Epithelial cell of prostate (primary cell): ENCODE measurements around the gene ICA1L.

ENCODE experiments used
- DNase-seq: peaks from one replicate; pipeline ENCODE4 v3.0.0-alpha.2; 2011; ENCODE audit warnings: low read depth, low spot score
- H3K27ac ChIP-seq: fragments of 450-650 bp; 2 replicates; pipeline ENCODE4 v1.5.1; 2017; ENCODE audit warnings: mild to moderate bottlenecking

ICA1L gene

DNA sequence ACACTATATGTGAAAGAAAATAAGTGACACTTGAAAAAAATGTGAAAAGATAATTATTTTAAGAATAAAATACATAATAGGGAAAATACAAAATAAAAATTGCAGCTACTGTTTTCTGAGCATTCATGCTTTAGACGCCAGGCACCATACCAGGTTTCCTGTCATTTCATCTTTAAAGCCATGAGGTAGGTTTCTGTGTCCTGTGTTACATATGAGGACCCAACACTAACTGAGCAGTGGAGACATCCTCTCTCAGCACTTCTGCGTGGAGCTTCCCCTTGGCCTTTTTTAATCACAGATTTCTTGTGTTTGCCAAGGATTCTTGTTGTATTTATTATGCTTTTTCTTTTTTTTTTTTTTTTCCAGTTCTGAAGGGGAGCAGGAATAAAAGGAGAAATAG is 119.5 kb downstream of the ICA1L start:
- no peak for DNase-seq

GRCh38 chr2:202750763-202751427 is 120.7 kb downstream of the ICA1L start:
- DNase-seq: no peak
- peak overlapping the region; percentile 47 for H3K27ac ChIP-seq

More for the DNA sequence above, 119.5 kb downstream of the ICA1L start:
- no peak overlapping the region for H3K27ac ChIP-seq

DNA sequence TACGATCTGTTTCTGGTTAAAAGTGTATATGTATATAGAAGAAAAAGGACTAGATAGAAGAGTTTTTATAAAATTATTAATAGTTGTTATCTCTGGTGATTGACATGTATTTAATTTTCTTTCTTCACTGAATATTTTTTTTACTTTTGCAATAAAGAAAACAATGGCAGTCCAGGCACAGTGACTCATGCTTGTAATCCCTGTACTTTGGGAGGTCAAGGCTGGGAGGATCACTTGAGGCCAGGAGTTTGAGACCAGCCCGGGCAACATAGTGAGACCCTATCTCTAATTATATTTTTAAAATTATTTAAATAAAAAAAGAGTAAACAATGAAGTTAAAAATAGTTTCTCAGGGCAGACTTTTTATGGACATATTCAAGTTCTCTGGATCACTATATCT is 122.1 kb downstream of the ICA1L start:
- no peak overlapping the region for H3K27ac ChIP-seq
- DNase-seq: no peak

- H3K27ac ChIP-seq: no peak overlapping the region
- DNase-seq: no peak
Measured at GRCh38 chr2:202743613-202744012, 128.0 kb downstream of the ICA1L start.

DNA sequence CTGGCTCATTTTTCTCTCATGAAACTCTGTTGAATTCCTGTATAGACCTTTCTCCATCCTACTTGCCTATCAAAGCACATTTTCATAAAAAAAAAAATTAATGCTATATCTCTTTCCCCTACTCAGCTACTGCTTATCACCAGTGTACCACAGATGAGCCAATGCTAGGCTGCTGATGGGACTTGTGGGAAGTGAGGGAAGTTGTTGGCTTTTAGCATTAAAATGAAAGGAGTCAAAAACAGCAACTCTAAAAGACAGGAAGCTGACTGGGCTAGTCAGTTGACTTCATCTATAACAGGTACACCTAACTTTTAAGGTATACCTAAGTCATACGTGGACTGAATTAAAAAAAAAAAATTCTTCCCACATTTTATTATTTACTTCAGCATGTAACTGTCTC is 134.7 kb downstream of the ICA1L start:
- H3K27ac ChIP-seq: no peak overlapping the region
- DNase-seq: no peak

- no peak overlapping the region for H3K27ac ChIP-seq
- no peak for DNase-seq
Measured at GRCh38 chr2:202726070-202726469, 145.5 kb downstream of the ICA1L start.

- no peak overlapping the region for H3K27ac ChIP-seq
Measured at GRCh38 chr2:202723746-202724145, 147.8 kb downstream of the ICA1L start.

More at GRCh38 chr2:202723746-202724145, 147.8 kb downstream of the ICA1L start:
- DNase-seq: no peak
